ENCODE results near the gene CPVL. TPM values are rescaled to one million over a fixed set of nuclear protein-coding genes. Genes with fewer than 3 reads are reported as not detected.

Gene CPVL
- total and polyA plus RNA-seq, 2 of the 8 experiments (the other 6 are each of a cell fraction or from before 2014, with no cell fraction given) = 40.0 to 55.0 TPM

- H3K79me2 ChIP-seq (ENCODE audit: control insufficient read depth in 1 of 2, insufficient read depth in 2 of 2, low read length in 2 of 2) = no peaks in the 10 kb centered on the region
- TF ChIP-seq CEBPB (IDR thresholded peaks at IDR 0.05; ENCODE audit: low read depth, low read length) (no peak), SAP30 (IDR thresholded peaks at IDR 0.05; ENCODE audit: insufficient read depth, insufficient replicate concordance, low read length) (no peak), SIN3A (conservative IDR thresholded peaks at IDR 0.05 in 1 of 2, IDR thresholded peaks at IDR 0.05 in 1 of 2; ENCODE audit: low read depth in 1 of 2, low read length in 2 of 2) (no peak), ZNF274 (IDR thresholded peaks at IDR 0.05; ENCODE audit: borderline replicate concordance, extremely low read depth, low read length) (no peak), KDM1A (IDR thresholded peaks at IDR 0.05; ENCODE audit: borderline replicate concordance, low read length) (no peak), RNF2 (IDR thresholded peaks at IDR 0.05; ENCODE audit: borderline replicate concordance, low read depth, low read length, missing control alignments, poor library complexity, severe bottlenecking) (no peak), POLR2AphosphoS5 (IDR thresholded peaks at IDR 0.05; ENCODE audit: low read depth, low read length) (no peak), HDAC2 (IDR thresholded peaks at IDR 0.05; ENCODE audit: borderline replicate concordance in 1 of 2, low read depth in 2 of 2, low read length in 2 of 2) (no peak), SIX5 (IDR thresholded peaks at IDR 0.05; ENCODE audit: low read depth, low read length) (no peak), SP4 (IDR thresholded peaks at IDR 0.05; ENCODE audit: low read length) (no peak), ASH2L (IDR thresholded peaks at IDR 0.05; ENCODE audit: low read length) (no peak), RBBP5 (IDR thresholded peaks at IDR 0.05; ENCODE audit: borderline replicate concordance, low read depth, low read length) (no peak), FOSL1 (IDR thresholded peaks at IDR 0.05; ENCODE audit: insufficient read depth, low read depth, low read length) (no peak)
- no peaks in the 10 kb centered on the region for H3K79me1 ChIP-seq (ENCODE audit: low read depth, low read length)
These were observed 105.8 kb downstream of the CPVL start for GRCh38 chr7:29040579-29040925.

More at GRCh38 chr7:29040579-29040925, 105.8 kb downstream of the CPVL start:
- H3K18ac ChIP-seq (ENCODE audit: extremely low read depth, low read length) = no peak overlapping the region
- no peak overlapping the region for H3K56ac ChIP-seq (replicated peaks; ENCODE audit: insufficient read length, low read depth, low read length)
- no peaks in the 10 kb centered on the region for H3K23me2 ChIP-seq (ENCODE audit: low read depth, low read length)
- no peak overlapping the region for H2BK5ac ChIP-seq (ENCODE audit: low read depth, low read length)
- no peak overlapping the region for H3K4me3 ChIP-seq (ENCODE audit: extremely low read depth in 1 of 4, insufficient read depth in 2 of 4, low read depth in 3 of 4, low read length in 4 of 4)
- POLR2A ChIA-PET (ENCODE audit: partially characterized antibody) = no interaction called here
- H3K27me3 ChIP-seq (replicated peaks in 1 of 4; ENCODE audit: control insufficient read depth in 3 of 4, extremely low read depth in 1 of 4, insufficient read depth in 3 of 4, low read length in 3 of 4) = no peaks in the 10 kb centered on the region
- no peaks in the 10 kb centered on the region for H4K20me1 ChIP-seq (replicated peaks in 1 of 2; ENCODE audit: control insufficient read depth in 1 of 2, insufficient read depth in 2 of 2, low read length in 2 of 2)
- H3K14ac ChIP-seq (ENCODE audit: insufficient read length) = no peak overlapping the region
- no peak overlapping the region for H4K91ac ChIP-seq (replicated peaks; ENCODE audit: insufficient read length, low read length)
- no peak overlapping the region for H2BK12ac ChIP-seq (ENCODE audit: low read depth, low read length)
- H2BK20ac ChIP-seq (ENCODE audit: low read length) = no peak overlapping the region
- H3K9me3 ChIP-seq (ENCODE audit: insufficient read depth in 2 of 2, low read depth in 1 of 2, low read length in 1 of 2) = no peaks in the 10 kb centered on the region
- H3K27ac ChIP-seq (ENCODE audit: low read depth, low read length) = no peak overlapping the region
- no peak for DNase-seq (ENCODE audit: low read depth in 1 of 2, low spot score in 2 of 2)
- no peak overlapping the region for H4K8ac ChIP-seq (ENCODE audit: extremely low read depth, insufficient read depth, low read length)
- peaks cover 1 to 9% (median 7%) of the 10 kb centered on the region in 4 experiments; a peak in 2 of 7 replicates for H3K4me1 ChIP-seq (replicated peaks in 1 of 4; ENCODE audit: control insufficient read depth in 3 of 4, insufficient read depth in 4 of 4, low read length in 3 of 4)
- FAIRE-seq = no peak
- no peak overlapping the region for H3K4ac ChIP-seq (replicated peaks; ENCODE audit: insufficient read length, low read depth, low read length)
- H2BK120ac ChIP-seq (replicated peaks; ENCODE audit: low read depth, low read length) = no peak overlapping the region
- no peak overlapping the region for H3K4me2 ChIP-seq (ENCODE audit: insufficient read depth in 1 of 2, low read depth in 2 of 2, low read length in 2 of 2)
- WGBS, 2 experiments (ENCODE audit: extremely low coverage in 1 of 2, insufficient coverage in 1 of 2, insufficient read length in 1 of 2, insufficient replicate concordance in 2 of 2, low coverage in 1 of 2, low lambda C conversion rate in 2 of 2, missing lambda C conversion rate in 1 of 2) = 91% methylated on average over 2 of the region's 2 CpGs; no CpG with 5 or more reads in 1 of the 2 experiments
- CTCF ChIA-PET (ENCODE audit: partially characterized antibody) = interaction anchor here (1.1 to 1.5 kb wide), 2 partner anchors 19 to 113 kb away, joined by 3 to 4 read pairs; no protein-coding TSS in a partner anchor
- H4K5ac ChIP-seq (ENCODE audit: insufficient read length, low read depth, low read length) = no peak overlapping the region
- H3K23ac ChIP-seq (ENCODE audit: insufficient read length) = no peak overlapping the region
- no peak overlapping the region for H2AFZ ChIP-seq (ENCODE audit: low read length)
- H3K9ac ChIP-seq (replicated peaks in 1 of 4; ENCODE audit: extremely low read depth in 1 of 4, low read depth in 3 of 4, low read length in 3 of 4) = no peak overlapping the region
- H3K36me3 ChIP-seq (ENCODE audit: control insufficient read depth in 2 of 4, insufficient read depth in 4 of 4, low read length in 3 of 4) = no peaks in the 10 kb centered on the region
- no peak overlapping the region for H2BK15ac ChIP-seq (ENCODE audit: low read length)
- no peak overlapping the region for H2AK5ac ChIP-seq (ENCODE audit: low read depth, low read length)

All from H1 (cell line).